HepG2 (cell line): Measurements from ENCODE around the gene PDPK1. TPM values are rescaled to one million over a fixed set of nuclear protein-coding genes. Genes with fewer than 3 reads are reported as not detected.

Experiments
- ATAC-seq: fragments of 200-7000 bp; cut with Tn5 transposase; 3 replicates; pipeline ENCODE4 v1.9.1; 2020; ENCODE audit warnings: mild to moderate bottlenecking, moderate library complexity
- BruUV-seq: library from RNA; stranded (reverse); fragments of 400-500 nt; replicated peaks from 2 replicates; lab custom pipeline; 2021; lab: Mats Ljungman, UMichigan
- CTCF ChIA-PET: fragments of 300-600 bp; formaldehyde crosslinking; extraction: SDS; loops from one replicate; lab custom pipeline; 2021; ENCODE audit warnings: low total read pairs, inconsistent platforms, low intra/inter-chr PET ratio; lab: Yijun Ruan, JAX
- POLR2A ChIA-PET: fragments of 350-600 bp; sonication (Branson Sonifier 250); formaldehyde crosslinking; loops from one replicate; lab custom pipeline; 2020; ENCODE audit warnings: antibody characterized with exemption, inconsistent platforms; lab: Yijun Ruan, JAX
- DNase-seq: peaks from one replicate; pipeline ENCODE4 v3.0.0-alpha.2; 2015; ENCODE audit warnings: low spot score
- FAIRE-seq: peaks from 3 replicates; lab custom pipeline; 2011; peaks lifted over from hg19 to GRCh38; lab: Jason Lieb, UNC
- H2AFZ ChIP-seq: one replicate; pipeline ENCODE4 v1.6.1; 2011; ENCODE audit warnings: low read length, inconsistent platforms
- H3K27ac ChIP-seq: fragments of 300-600 bp; 3 replicates; pipeline ENCODE4 v1.8.0; 2011; ENCODE audit warnings: mixed run types, mild to moderate bottlenecking, mixed read lengths, low read length, inconsistent platforms; ENCODE audit not compliant: insufficient read depth; ENCODE audit errors: extremely low read length
- H3K27me3 ChIP-seq, 2 experiments: fragments of 200-600 bp in 1 of 2; 2 replicates in 1 of 2; 3 replicates in 1 of 2; pipeline versions ENCODE4 v1.6.0 to v1.8.0; 2011; ENCODE audit warnings: low read length in 2 of 2, mild to moderate bottlenecking in 2 of 2, moderate library complexity in 2 of 2, inconsistent platforms in 1 of 2; ENCODE audit not compliant: insufficient read depth in 2 of 2, control insufficient read depth in 1 of 2
- H3K36me3 ChIP-seq, 2 experiments: fragments of 200-600 bp in 1 of 2; replicated peaks in 1 of 2; 2 replicates in 1 of 2; 3 replicates in 1 of 2; pipeline versions ENCODE4 v1.5.1 to v1.8.0; 2011; ENCODE audit warnings: low read length in 2 of 2, inconsistent platforms in 1 of 2; ENCODE audit not compliant: insufficient read depth in 2 of 2, control insufficient read depth in 1 of 2
- H3K4me1 ChIP-seq: 2 replicates; pipeline ENCODE4 v1.5.1; 2012; ENCODE audit warnings: low read length, inconsistent platforms; ENCODE audit not compliant: insufficient read depth
- H3K4me2 ChIP-seq: 2 replicates; pipeline ENCODE4 v1.6.0; 2011; ENCODE audit warnings: low read depth, low read length, inconsistent platforms
- H3K4me3 ChIP-seq, 3 experiments: fragments of 200-600 bp in 1 of 3; sonication (generic), shearing (Covaris generic) in 1 of 3; replicated peaks in 1 of 3; 2 replicates each; pipeline ENCODE4 v1.5.1; 2011 to 2016; ENCODE audit warnings: low read length in 3 of 3, inconsistent platforms in 2 of 3, low read depth in 2 of 3, mild to moderate bottlenecking in 2 of 3, control low read depth in 1 of 3, mixed read lengths in 1 of 3; ENCODE audit not compliant: insufficient read depth in 1 of 3
- H3K79me2 ChIP-seq: one replicate; pipeline ENCODE4 v1.6.1; 2011; ENCODE audit warnings: low read length, inconsistent platforms; ENCODE audit not compliant: insufficient read depth
- H3K9ac ChIP-seq: 2 replicates; pipeline ENCODE4 v1.6.0; 2011; ENCODE audit warnings: mild to moderate bottlenecking, low read depth, low read length, inconsistent platforms; ENCODE audit not compliant: insufficient read depth
- H3K9me3 ChIP-seq: 2 replicates; pipeline ENCODE4 v1.5.1; 2012; ENCODE audit warnings: mild to moderate bottlenecking, low read length
- H4K20me1 ChIP-seq: 2 replicates; pipeline ENCODE4 v1.6.0; 2011; ENCODE audit warnings: inconsistent platforms, mild to moderate bottlenecking, low read length, moderate library complexity; ENCODE audit not compliant: insufficient read depth
- ERF ChIP-seq: IDR thresholded peaks from 2 replicates; pipeline ENCODE4 v1.6.1; 2018; ENCODE audit warnings: missing biosample characterization, missing genetic modification reagents
- GMEB1 ChIP-seq: sonication (generic); formaldehyde crosslinking; IDR thresholded peaks from 2 replicates; pipeline ENCODE4 v1.5.1; 2020; ENCODE audit warnings: missing genetic modification reagents, mild to moderate bottlenecking, borderline replicate concordance
- HIVEP1 ChIP-seq: sonication (generic); formaldehyde crosslinking; IDR thresholded peaks from 2 replicates; pipeline ENCODE4 v1.4.0; 2020; ENCODE audit warnings: mild to moderate bottlenecking, missing genetic modification reagents
- MTF1 ChIP-seq: sonication (generic); formaldehyde crosslinking; IDR thresholded peaks from 2 replicates; pipeline ENCODE4 v1.5.0; 2020; ENCODE audit warnings: missing genetic modification reagents
- MYPOP ChIP-seq: sonication (generic); formaldehyde crosslinking; IDR thresholded peaks from 2 replicates; pipeline ENCODE4 v1.8.1; 2023; ENCODE audit warnings: mild to moderate bottlenecking, moderate library complexity, missing genetic modification reagents
- NAIF1 ChIP-seq: sonication (generic); formaldehyde crosslinking; IDR thresholded peaks from 2 replicates; pipeline ENCODE4 v1.5.0; 2020; ENCODE audit warnings: mild to moderate bottlenecking, missing genetic modification reagents, borderline replicate concordance
- PHF20 ChIP-seq: sonication (generic); formaldehyde crosslinking; IDR thresholded peaks from 2 replicates; pipeline ENCODE4 v1.5.0; 2020; ENCODE audit warnings: mild to moderate bottlenecking, missing genetic modification reagents
- PHF5A ChIP-seq: IDR thresholded peaks from one replicate; pipeline ENCODE4 v1.6.1; 2018; ENCODE audit warnings: low read depth, missing genetic modification reagents; ENCODE audit not compliant: unreplicated experiment
- RXRA ChIP-seq: sonication (generic); formaldehyde crosslinking; IDR thresholded peaks from 2 replicates; pipeline ENCODE4 v1.5.1; 2020; ENCODE audit warnings: missing genetic modification reagents
- SNAPC5 ChIP-seq: sonication (generic); formaldehyde crosslinking; IDR thresholded peaks from 2 replicates; pipeline ENCODE4 v1.8.1; 2023; ENCODE audit warnings: mild to moderate bottlenecking, missing genetic modification reagents, borderline replicate concordance
- STAT6 ChIP-seq: sonication (generic); formaldehyde crosslinking; IDR thresholded peaks from 2 replicates; pipeline ENCODE4 v1.4.0; 2020; ENCODE audit warnings: missing genetic modification reagents, mild to moderate bottlenecking, borderline replicate concordance
- ZNF17 ChIP-seq: sonication (generic); formaldehyde crosslinking; IDR thresholded peaks from 2 replicates; pipeline ENCODE4 v1.5.0; 2020; ENCODE audit warnings: mild to moderate bottlenecking, missing genetic modification reagents
- ZNF362 ChIP-seq: sonication (generic); formaldehyde crosslinking; IDR thresholded peaks from 2 replicates; pipeline ENCODE4 v1.4.0; 2020; ENCODE audit warnings: missing genetic modification reagents, mild to moderate bottlenecking, borderline replicate concordance
- ZNF770 ChIP-seq: sonication (generic); formaldehyde crosslinking; IDR thresholded peaks from 2 replicates; pipeline ENCODE4 v1.5.0; 2020; ENCODE audit warnings: mild to moderate bottlenecking, missing genetic modification reagents
- WGBS: methylation state at CpG from one replicate; pipeline ENCODE4 v1.1.6; 2017; ENCODE audit warnings: low lambda C conversion rate; 5-methylcytosine and 5-hydroxymethylcytosine counted together
- in situ Hi-C: cut with HindIII; loops from 2 replicates; pipeline ENCODE4 v1.10.0; 2017; ENCODE audit warnings: low pct_unique_long_range_greater_than_20kb; ENCODE audit not compliant: extremely low pct_ligation_motif_present
- intact Hi-C: fragments of 100-400 bp; cut with micrococcal nuclease; formaldehyde crosslinking; loops from one replicate; pipeline ENCODE4 v1.10.0; 2022; ENCODE audit not compliant: unreplicated experiment
- polyA plus RNA-seq, 8 experiments: library from polyadenylated mRNA; depleted of rRNA in 3 of 8; stranded (reverse) in 7 of 8; unstranded in 1 of 8; fragments of >200 nt; fragmentation: Illumina TruSeq in 4 of 8; extraction: Trizol in 4 of 8; gene quantifications; 2 replicates each; pipeline versions ENCODE4 v1.2.1 to v1.2.3, GENCODE V29; 2011 to 2016; ENCODE audit warnings: low read depth in 4 of 8, missing spikeins in 1 of 8, mixed read lengths in 1 of 8; ENCODE audit not compliant: insufficient read depth in 1 of 8
- total RNA-seq, 5 experiments: library from RNA; depleted of rRNA; stranded (reverse); fragments of >200 nt; fragmentation: Illumina TruSeq; extraction: Trizol; gene quantifications; 2 replicates each; pipeline ENCODE4 v1.2.3, GENCODE V29; 2016; ENCODE audit warnings: low read depth in 1 of 5

The PDPK1 gene
- total and polyA plus RNA-seq, 2 of the 13 experiments (the other 11 are each of a cell fraction or from before 2014, with no cell fraction given) = 59.6 to 129 TPM

- Histone ChIP-seq H3K4me3 (no peak overlapping the region), H3K79me2 (peaks cover 6% of the 10 kb centered on the region), H3K27ac (no peak overlapping the region), H3K36me3 (peaks cover 12 to 29% of the 10 kb centered on the region in 2 experiments; a peak in 4 of 5 replicates), H3K27me3 (no peaks in the 10 kb centered on the region), H3K9ac (no peak overlapping the region), H2AFZ (no peak overlapping the region), H3K9me3 (no peaks in the 10 kb centered on the region), H3K4me2 (no peak overlapping the region), H4K20me1 (peaks cover 4% of the 10 kb centered on the region; the same call in 1 of the 2 replicates), H3K4me1 (peaks cover 27% of the 10 kb centered on the region)
- ATAC-seq (no peak), FAIRE-seq (no peak), DNase-seq (no peak)
- 97% methylated on average over 5 of the region's 5 CpGs for WGBS
- CTCF ChIA-PET = no interaction called here
- POLR2A ChIA-PET = no interaction called here
- no TSS peak for BruUV-seq
- in situ Hi-C loops (no loop called here), intact Hi-C loops (no loop called here)
- TF ChIP-seq HIVEP1 (CRISPR knock-in tag) (no peak), STAT6 (CRISPR knock-in tag) (no peak), MYPOP (CRISPR knock-in tag) (no peak), ZNF17 (CRISPR knock-in tag) (no peak), ZNF770 (CRISPR knock-in tag) (no peak), PHF5A (CRISPR knock-in tag) (no peak), ERF (no peak), RXRA (CRISPR knock-in tag) (no peak), NAIF1 (CRISPR knock-in tag) (no peak), PHF20 (CRISPR knock-in tag) (no peak), MTF1 (CRISPR knock-in tag) (no peak), GMEB1 (CRISPR knock-in tag) (no peak), ZNF362 (CRISPR knock-in tag) (no peak), SNAPC5 (CRISPR knock-in tag) (no peak)
Measured at GRCh38 chr16:2494616-2495015, 43.2 kb upstream of the PDPK1 start.
